ENCODE data around the gene RAB27B.

- TF ChIP-seq HDAC2 (IDR thresholded peaks at IDR 0.05) (no peak), ZFP36 (IDR thresholded peaks at IDR 0.05; ENCODE audit: borderline replicate concordance, partially characterized antibody) (no peak), RFX5 (IDR thresholded peaks at IDR 0.05) (no peak)
These were observed 21.4 kb downstream of the RAB27B start for GRCh38 chr18:54849683-54850082.

Data from A549 (cell line).